ENCODE results near the gene ANKS1A. TPM values are rescaled to one million over a fixed set of nuclear protein-coding genes. Genes with fewer than 3 reads are reported as not detected.

ANKS1A gene
- total RNA-seq, 4 donors from 2014 or later, result 25.7 to 49.7 (median 28.1) TPM

GRCh38 chr6:35064290-35064689, 175.2 kb downstream of the ANKS1A start:
- DNase-seq (ENCODE audit: low spot score) (no peak), ATAC-seq (ENCODE audit: low FRiP score) (no peak)
- TF ChIP-seq CTCF (IDR thresholded peaks at IDR 0.05), result no peak

GRCh38 chr6:35064757-35065440, 175.8 kb downstream of the ANKS1A start:
- no peak for ATAC-seq (ENCODE audit: low FRiP score)
- TF ChIP-seq CTCF (IDR thresholded peaks at IDR 0.05), result no peak
- DNase-seq (ENCODE audit: low spot score), result no peak

GRCh38 chr6:35065441-35065800, 176.4 kb downstream of the ANKS1A start:
- TF ChIP-seq CTCF (IDR thresholded peaks at IDR 0.05), result no peak
- ATAC-seq (ENCODE audit: low FRiP score), result no peak
- DNase-seq (ENCODE audit: low spot score), result no peak

- no peak for TF ChIP-seq CTCF (IDR thresholded peaks at IDR 0.05)
- ATAC-seq (ENCODE audit: low FRiP score) (no peak), DNase-seq (ENCODE audit: low spot score) (no peak)
These were observed 176.8 kb downstream of the ANKS1A start for GRCh38 chr6:35065870-35066269.

GRCh38 chr6:35067234-35067633, 178.2 kb downstream of the ANKS1A start:
- ATAC-seq (ENCODE audit: low FRiP score) (no peak), DNase-seq (ENCODE audit: low spot score) (no peak)
- no peak for TF ChIP-seq CTCF (IDR thresholded peaks at IDR 0.05)

- no peak for DNase-seq (ENCODE audit: low spot score)
- TF ChIP-seq CTCF (IDR thresholded peaks at IDR 0.05), result no peak
- ATAC-seq (ENCODE audit: low FRiP score), result no peak
These were observed 179.2 kb downstream of the ANKS1A start for GRCh38 chr6:35068206-35068605.

- DNase-seq (ENCODE audit: low spot score) (no peak), ATAC-seq (ENCODE audit: low FRiP score) (no peak)
- no peak for TF ChIP-seq CTCF (IDR thresholded peaks at IDR 0.05)
These were observed 179.6 kb downstream of the ANKS1A start for GRCh38 chr6:35068644-35069043.
